LNCAP (cell line): ENCODE data around the gene USH1G.

Experiments
- TF ChIP-seq, protein P1 (sequence below): fragments of 450-650 bp; IDR thresholded peaks from 2 replicates; pipeline ENCODE4 v1.5.1; 2017; ENCODE audit warnings: mild to moderate bottlenecking

The USH1G gene

DNA sequence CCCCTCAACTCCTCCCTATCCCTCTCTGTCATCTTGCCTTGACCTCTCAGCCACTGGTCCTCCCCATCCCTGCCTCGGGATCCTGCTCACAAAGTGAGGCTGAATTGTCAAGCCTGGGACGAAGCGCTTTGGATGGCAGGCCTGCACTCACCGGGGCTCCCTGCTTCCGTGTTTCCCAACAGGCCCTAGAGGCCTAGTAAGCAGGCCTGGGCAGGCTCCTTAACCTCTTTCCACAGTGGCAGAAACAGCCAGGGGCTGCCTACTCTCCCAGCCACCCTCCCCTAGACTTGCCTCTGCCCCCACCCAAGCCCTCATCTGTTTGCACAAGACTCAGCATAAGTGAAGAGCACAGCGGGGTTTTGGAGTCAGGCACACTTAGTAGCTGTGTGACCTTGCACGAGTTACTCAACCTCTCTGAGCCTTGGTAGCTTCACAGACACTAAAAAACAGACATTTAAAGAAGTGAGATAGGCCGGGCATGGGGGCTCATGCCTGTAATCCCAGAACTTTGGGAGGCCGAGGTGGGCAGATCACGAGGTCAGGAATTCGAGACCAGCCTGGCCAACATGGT lies 24.6 kb downstream of the USH1G start:
- TF ChIP-seq, protein P1, sequence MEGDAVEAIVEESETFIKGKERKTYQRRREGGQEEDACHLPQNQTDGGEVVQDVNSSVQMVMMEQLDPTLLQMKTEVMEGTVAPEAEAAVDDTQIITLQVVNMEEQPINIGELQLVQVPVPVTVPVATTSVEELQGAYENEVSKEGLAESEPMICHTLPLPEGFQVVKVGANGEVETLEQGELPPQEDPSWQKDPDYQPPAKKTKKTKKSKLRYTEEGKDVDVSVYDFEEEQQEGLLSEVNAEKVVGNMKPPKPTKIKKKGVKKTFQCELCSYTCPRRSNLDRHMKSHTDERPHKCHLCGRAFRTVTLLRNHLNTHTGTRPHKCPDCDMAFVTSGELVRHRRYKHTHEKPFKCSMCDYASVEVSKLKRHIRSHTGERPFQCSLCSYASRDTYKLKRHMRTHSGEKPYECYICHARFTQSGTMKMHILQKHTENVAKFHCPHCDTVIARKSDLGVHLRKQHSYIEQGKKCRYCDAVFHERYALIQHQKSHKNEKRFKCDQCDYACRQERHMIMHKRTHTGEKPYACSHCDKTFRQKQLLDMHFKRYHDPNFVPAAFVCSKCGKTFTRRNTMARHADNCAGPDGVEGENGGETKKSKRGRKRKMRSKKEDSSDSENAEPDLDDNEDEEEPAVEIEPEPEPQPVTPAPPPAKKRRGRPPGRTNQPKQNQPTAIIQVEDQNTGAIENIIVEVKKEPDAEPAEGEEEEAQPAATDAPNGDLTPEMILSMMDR: no peak

DNA sequence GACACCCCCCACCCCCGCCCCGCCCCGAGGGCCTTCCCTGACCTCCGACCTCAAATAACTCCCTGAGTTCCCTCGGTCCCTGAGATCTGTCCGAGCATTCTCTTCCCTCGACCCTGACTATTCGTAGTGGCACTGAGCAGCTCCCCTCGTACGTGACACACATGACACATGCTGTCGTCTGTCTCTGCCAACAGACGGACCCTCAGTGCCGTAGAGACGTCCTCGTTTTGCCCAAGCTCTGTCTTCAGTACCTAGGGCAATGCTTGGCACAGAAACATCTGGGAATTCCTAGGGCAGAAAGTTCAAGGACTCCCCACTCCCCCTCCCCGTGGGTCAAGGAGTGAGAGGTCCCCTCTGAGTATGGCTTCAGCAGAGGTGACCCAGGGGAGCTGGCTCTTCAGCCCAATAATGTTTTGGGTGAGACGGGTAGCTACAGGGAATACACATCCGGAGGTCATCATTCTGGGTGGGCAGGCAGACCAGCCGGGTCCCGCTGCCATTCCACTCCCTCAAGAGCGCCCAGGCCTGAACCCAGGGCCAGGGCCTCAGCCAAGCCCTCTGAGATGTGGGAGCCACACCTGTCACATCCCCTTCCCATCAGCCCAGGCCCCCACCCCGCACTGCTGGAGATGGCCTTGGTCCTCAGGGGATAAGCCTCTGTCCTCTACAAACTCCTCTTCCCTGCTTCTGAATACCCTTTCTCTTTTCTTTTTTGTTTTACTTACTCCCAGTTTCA lies 29.0 kb downstream of the USH1G start:
- TF ChIP-seq, protein P1: no peak

DNA sequence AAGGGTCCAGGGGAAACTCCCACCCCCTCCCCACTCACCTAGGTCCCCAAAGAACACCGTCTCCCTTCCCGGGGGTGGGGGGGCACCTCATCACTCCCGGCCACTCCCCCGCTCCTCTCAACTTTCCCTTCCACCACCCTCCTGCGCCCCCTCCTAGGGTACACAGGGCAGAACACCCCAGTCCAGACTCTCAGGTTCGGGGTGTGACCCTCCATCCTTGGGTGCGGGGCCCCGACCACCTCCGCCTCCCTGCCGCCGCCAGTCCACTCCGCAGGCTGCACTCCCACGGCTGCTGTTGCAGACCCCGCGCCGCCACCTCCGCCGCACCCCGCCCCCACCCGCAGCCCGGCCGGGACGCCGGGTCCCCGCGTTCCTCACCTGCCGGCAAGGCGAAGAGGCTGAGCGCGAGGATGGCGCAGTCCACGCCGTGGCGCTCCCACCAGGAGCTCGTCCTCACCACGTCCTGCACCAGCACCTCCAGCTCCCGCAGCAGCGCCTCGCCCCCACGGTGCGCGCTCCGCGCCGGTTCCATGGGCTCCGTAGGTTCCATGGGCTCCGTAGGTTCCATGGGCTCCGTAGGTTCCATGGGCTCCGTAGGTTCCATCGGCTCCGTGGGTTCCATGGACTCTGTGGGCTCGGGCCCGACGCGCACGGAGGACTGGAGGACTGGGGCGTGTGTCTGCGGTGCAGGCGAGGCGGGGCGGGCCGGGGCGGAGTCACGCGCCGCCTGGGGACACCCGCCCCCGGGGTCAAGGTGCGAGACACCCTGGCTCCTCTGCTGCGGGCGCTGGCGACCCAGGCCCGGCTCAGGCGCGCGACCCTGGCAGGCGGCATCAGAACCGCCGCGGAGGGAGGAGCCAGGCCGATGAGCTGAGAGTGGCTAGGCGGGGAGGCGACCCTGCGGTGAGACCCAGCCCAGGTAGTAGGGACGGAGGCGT lies 29.8 kb downstream of the USH1G start, which contains the start of gene FADS6:
FADS6 (minus strand) TSS at position 660 of the 938 bp plus-strand sequence; CDS start at position 622, 38 bp downstream.
- TF ChIP-seq, protein P1: no peak

DNA sequence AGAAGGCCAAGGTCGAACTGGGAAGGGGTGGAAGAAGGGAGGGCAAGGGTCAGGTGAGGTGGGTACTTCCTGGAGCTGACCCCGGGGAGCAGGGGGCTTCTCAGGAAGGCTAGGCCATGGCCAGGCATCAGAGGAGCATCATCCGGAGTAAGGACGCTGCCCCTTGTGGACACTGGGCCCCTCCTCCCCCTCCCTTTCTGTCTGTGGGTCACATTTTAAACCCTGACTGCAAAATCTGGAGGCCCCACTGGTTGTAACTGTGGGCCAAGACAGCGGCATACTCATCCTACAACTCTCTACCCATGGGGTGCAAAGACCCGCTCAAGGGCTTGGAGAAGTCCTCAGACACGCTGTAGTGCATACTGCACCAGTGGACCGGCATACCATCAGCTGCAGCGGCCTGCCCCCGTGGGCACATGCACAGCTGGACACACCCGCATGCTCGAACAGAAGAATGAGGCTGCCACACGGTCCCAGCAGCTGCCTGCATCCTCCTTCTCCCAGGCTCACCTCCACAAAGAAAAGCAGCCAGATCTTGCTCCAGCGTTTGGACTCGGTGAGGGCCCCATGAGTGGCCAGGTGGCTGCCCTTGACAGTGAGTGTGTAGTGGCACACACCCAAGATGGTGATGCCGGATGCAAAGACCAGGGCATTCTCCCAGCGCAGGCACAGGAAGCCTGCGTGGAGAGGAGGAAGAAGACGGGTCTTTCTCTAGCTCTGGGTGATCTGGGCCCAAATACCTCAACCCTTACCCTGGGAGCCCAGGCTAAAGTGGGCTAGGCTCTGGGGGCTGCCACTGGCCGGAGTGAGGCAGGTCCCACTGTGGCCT lies 30.8 kb downstream of the USH1G start:
- TF ChIP-seq, protein P1: no peak

DNA sequence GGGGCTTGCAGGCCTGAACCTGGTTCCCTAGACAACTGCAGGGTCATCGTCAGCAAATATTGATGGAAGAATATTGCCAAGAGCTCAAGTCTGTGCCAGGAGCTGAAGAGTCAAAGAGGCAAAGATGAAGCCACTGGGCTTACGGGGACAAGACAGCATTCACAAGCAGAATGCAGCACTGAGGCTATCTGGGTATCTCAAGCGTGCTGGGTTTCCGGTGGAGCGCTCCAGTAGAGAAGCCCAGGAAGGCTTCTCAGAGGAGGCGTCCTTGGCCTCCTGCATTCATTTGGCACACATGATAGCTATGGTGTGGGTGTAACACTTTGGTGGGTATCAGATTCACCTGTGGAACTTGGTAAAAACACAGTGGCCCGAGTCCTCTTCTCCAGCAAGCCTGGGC lies 32.5 kb downstream of the USH1G start:
- TF ChIP-seq, protein P1: no peak

DNA sequence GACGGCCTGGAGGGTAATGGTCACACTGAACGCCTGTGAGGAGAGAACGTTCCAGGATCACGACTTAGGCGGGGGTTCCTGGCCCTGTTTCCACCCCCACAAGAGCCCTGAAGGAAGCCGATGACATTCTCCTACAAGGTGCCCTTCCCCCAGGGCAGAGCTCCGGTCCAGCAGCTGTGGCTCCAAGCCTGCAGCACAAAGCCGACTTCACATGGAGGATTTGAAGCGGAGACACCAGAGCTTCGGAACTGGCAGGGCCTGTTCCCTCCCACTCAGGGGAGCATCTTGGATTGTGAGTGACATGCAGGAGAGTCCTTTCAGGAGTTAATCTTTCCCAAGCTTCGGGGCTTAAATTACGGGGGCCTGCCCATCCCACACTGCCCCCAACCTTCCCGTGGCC lies 34.6 kb downstream of the USH1G start:
- TF ChIP-seq, protein P1: no peak
